Adipocyte (in vitro differentiated cells): ENCODE measurements around the gene CCDC9.

Experiments
- DNase-seq: peaks from one replicate; pipeline ENCODE4 v3.0.0-alpha.2; 2015; ENCODE audit warnings: low read depth
- H3K27me3 ChIP-seq: replicated peaks from 2 replicates; pipeline ENCODE4 v1.7.0; 2013; ENCODE audit warnings: mild to moderate bottlenecking, low read length, moderate library complexity; ENCODE audit not compliant: control insufficient read depth, insufficient read depth
- H3K36me3 ChIP-seq: 2 replicates; pipeline ENCODE4 v1.7.0; 2013; ENCODE audit warnings: low read length, mild to moderate bottlenecking, moderate library complexity; ENCODE audit not compliant: control insufficient read depth, insufficient read depth, severe bottlenecking
- H3K4me1 ChIP-seq: 2 replicates; pipeline ENCODE4 v1.7.0; 2013; ENCODE audit warnings: mild to moderate bottlenecking, low read length, moderate library complexity; ENCODE audit not compliant: control insufficient read depth, insufficient read depth
- H3K4me3 ChIP-seq: 2 replicates; pipeline ENCODE4 v1.7.0; 2013; ENCODE audit warnings: mild to moderate bottlenecking, low read length, moderate library complexity
- H3K9ac ChIP-seq: 2 replicates; pipeline ENCODE4 v1.7.0; 2013; ENCODE audit warnings: mild to moderate bottlenecking, low read length, moderate library complexity
- H3K9me3 ChIP-seq: 2 replicates; pipeline ENCODE4 v1.7.0; 2013; ENCODE audit warnings: mild to moderate bottlenecking, low read length, moderate library complexity; ENCODE audit not compliant: control insufficient read depth

CCDC9 gene

DNA sequence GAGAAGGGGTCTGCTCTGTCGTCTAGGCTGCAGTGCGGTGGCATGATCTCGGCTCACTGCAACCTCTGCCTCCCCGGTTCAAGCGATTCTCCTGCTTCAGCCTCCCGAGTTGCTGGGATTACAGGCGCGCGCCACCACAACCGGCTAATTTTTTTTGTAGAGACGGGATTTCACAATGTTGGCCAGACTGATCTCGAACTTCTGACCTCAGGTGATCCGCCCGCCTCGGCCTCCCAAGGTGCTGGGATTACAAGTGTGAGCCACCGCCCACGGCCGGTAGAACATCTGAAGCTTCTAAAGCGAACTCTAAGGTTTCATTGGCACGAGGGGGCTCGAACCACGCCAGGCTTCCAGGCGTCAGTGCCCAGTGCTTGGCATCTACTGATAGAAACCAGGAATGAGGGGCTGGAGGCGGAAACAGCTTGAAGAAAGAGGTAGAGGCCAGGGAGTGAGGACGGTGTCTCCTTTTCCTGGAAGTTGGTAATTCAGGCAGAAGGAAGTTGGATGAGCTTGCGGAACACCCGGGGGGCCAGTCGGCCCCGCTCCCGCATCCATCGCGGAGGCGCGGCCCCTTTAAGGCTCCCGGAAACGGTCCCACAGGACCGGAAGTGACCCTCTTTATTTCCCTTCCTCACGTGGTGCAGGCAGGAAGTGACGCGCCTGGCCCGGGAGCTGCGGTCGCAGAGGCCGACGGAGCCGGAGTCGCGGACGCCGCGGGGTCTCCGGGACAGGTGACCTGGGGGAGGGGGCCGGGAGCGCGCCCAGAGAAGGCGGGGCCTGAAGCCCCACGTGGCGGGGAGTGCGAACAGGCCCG, at the start of gene CCDC9:
TSS of gene CCDC9 (plus strand) at position 647 of the 814 bp plus-strand sequence. CDS start 1,876 bp downstream, outside the sequence.
- peak within 1 kb of the TSS; percentile 84 for H3K4me3 ChIP-seq
- DNase-seq = peak; percentile 98

DNA sequence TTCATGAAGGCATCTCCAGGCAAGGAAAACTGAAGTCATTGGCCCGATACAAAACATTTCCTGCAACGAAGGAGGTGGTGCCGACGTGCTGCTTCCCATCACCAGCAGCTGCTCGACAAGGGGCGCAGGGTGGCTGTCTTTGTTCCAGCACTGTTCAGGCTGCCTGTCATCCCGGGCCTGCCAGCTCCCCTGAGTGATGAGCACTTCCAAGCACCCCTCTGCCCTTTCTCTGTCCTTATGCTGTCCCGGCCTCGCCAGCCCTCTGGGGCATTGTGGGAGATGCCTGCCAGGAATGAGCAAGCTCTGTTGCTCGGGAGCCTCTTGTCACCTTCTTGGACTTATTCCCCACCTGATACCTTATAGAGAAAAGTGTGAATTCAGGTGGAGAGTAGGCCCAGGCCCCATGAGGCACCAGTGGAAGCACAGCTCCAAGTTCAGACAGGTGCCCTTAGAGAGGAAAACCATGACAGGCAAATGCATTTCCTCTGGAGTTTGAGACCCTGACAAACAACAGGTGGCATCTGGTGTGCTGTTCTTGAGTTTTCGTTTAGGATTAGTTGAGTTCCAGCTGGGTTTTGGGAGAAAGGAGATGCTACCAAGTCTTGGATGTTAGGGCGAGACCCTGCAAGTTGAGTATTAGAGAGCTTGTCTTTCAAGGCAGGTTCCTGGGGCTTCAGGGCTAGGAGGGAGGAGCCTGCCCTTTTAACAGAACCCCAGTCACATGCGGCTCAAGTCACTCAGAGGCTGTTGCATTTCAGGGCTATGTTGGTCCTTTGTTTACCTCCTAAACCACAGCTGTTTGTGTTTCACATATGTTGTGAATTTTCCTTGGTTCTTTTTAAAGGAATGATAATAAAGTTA, 46.8 kb upstream of the CCDC9 start:
- DNase-seq = peak; percentile 43
- Histone ChIP-seq H3K27me3 (no peaks in the 10 kb centered on the region), H3K4me3 (no peak overlapping the region), H3K9ac (no peak overlapping the region), H3K9me3 (no peaks in the 10 kb centered on the region), H3K4me1 (peaks cover 3% of the 10 kb centered on the region), H3K36me3 (peaks cover 45% of the 10 kb centered on the region)

More for the DNA sequence above, at the start of gene CCDC9:
- H3K9me3 ChIP-seq = no peaks in the 10 kb centered on the region
- no peaks in the 10 kb centered on the region for H3K27me3 ChIP-seq
- peaks cover 25% of the 10 kb centered on the region for H3K4me1 ChIP-seq
- H3K9ac ChIP-seq = peak within 1 kb of the TSS; percentile 91
- H3K36me3 ChIP-seq = peaks cover 26% of the 10 kb centered on the region

DNA sequence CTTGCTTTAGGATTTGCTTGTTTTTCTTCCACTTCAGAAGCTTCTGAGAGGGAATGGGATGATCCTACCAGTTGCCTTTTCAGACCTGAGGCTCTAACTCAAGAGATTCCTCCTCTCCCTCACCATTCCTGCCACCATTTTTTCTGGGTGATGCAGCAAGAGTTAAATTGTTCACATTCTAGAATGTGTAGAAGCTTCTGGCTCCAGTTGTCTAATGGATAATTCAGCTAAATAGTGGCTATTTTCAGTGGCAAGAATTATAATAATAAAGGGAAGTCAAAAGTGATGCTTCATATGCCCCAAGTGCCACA, 46.2 kb upstream of the CCDC9 start:
- H3K9me3 ChIP-seq = no peaks in the 10 kb centered on the region
- no peak for DNase-seq
- H3K27me3 ChIP-seq = no peaks in the 10 kb centered on the region
- H3K4me1 ChIP-seq = peaks cover 3% of the 10 kb centered on the region
- H3K9ac ChIP-seq = no peak overlapping the region
- H3K36me3 ChIP-seq = peaks cover 39% of the 10 kb centered on the region
- H3K4me3 ChIP-seq = no peak overlapping the region

DNA sequence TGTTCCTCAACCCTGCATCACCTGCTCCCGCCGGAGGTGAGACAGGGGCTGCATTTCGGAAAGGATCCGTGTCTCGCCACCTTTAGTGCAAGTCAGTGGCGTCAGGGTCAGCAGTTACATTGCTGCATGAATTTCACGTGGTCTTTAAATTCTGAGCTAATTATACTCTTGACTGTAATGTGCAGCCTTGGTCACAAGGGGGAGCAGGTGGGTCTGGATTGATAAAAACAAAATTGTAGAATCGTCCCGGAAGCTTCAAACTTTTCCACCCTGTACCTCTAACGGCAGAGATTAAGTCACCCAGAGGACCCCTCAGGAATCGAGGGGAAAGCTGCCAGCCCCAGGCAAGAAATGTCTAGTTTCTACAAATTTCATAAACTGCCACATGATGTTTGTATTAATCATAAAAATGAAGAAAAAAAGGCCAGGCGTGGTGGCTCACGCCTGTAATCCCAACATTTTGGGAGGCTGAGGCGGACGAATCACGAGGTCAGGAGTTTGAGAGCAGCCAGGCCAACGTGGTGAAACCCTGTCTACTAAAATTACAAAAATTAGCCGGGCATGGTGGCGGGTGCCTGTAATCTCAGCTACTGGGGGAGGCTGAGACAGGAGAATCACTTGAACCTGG, 45.5 kb upstream of the CCDC9 start:
- Histone ChIP-seq H3K36me3 (peaks cover 33% of the 10 kb centered on the region), H3K4me1 (peaks cover 3% of the 10 kb centered on the region), H3K27me3 (no peaks in the 10 kb centered on the region), H3K4me3 (no peak overlapping the region), H3K9ac (peak overlapping the region; percentile 67), H3K9me3 (no peaks in the 10 kb centered on the region)
- DNase-seq = peak; percentile 95

DNA sequence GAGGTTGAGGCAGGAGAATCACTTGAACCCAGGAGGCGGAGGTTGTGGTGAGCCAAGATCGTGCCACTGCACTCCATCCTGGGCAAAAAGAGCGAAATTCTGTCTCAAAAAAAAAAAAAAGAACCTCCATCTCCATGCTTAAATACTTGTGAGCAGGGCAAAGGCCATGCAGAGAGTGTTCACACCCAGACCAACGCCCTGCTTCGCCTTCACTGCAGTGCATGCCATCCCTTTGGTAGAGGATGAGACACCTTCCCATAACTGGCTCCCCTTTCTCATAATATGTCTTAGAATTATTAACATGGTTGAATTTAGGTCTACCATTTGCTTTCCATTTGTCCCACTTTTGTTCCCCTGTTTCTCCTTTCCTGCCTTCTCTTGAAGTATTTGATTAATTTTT, 40.7 kb upstream of the CCDC9 start:
- Histone ChIP-seq H3K27me3 (no peaks in the 10 kb centered on the region), H3K36me3 (peaks cover 12% of the 10 kb centered on the region), H3K9ac (no peak overlapping the region), H3K9me3 (no peaks in the 10 kb centered on the region), H3K4me3 (no peak overlapping the region), H3K4me1 (peaks cover 3% of the 10 kb centered on the region)
- DNase-seq = no peak

DNA sequence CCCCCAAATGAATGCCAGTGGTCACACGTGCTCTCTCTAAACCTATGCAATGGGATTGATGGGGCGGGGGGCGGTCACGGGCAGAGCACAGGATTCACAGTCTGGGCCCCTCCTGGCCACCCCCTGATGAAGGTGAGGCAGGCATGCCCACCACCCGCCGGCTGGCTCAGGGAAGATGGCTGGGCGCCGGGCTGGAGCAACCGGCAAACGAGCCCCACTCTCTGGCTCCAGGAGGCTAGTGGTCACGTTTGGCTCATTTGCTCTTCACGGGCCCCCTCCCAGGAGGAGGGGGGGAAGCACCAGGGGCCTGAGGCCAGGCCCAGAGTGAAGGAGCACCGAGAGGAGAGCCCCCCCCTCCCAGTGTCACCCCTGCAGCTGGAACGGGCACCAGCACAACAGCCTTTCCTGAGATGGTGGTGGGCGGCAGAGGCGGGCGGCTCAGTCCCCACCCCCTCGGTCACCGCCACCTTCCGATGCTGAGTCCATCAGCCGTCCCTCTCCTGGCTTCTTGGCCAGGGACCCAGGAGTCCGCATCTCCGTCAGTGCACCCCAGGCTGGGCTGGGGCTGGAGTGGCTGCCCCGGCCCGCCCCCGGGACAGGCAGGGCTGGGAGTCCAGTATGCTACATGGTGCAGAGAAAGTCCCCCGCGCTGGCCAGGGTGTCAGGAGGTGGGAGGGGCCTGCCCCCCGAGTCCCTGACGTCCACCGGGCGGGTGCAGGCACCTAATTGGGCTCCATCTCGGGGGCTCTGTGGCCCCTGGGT, 35.1 kb upstream of the CCDC9 start:
- Histone ChIP-seq H3K4me3 (no peak overlapping the region), H3K4me1 (peaks cover 4% of the 10 kb centered on the region), H3K36me3 (peaks cover 24% of the 10 kb centered on the region), H3K9me3 (no peaks in the 10 kb centered on the region), H3K27me3 (no peaks in the 10 kb centered on the region), H3K9ac (no peak overlapping the region)
- no peak for DNase-seq

DNA sequence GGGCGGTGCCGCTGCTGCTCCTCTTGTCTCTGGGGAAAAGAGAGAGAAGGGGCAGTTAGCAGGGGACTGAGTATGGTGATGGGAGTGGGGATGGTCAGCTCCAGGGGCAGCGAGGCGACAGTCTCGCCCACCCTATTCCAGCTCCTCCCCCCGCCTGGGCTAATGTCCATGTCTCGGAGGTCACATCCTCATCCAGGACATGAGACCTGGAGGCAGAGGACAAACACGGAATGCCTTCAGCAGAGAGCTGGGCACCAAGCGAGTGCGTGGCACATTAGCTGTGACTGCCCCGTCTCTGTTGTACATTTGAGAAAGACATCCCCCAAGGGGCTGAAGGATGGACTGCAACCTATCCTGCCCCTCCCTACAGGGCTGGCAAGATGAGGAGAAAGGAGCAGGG, 34.4 kb upstream of the CCDC9 start:
- no peak for DNase-seq
- peaks cover 24% of the 10 kb centered on the region for H3K36me3 ChIP-seq
- peaks cover 10% of the 10 kb centered on the region for H3K4me1 ChIP-seq
- H3K4me3 ChIP-seq = no peak overlapping the region
- no peaks in the 10 kb centered on the region for H3K27me3 ChIP-seq
- no peak overlapping the region for H3K9ac ChIP-seq
- no peaks in the 10 kb centered on the region for H3K9me3 ChIP-seq

DNA sequence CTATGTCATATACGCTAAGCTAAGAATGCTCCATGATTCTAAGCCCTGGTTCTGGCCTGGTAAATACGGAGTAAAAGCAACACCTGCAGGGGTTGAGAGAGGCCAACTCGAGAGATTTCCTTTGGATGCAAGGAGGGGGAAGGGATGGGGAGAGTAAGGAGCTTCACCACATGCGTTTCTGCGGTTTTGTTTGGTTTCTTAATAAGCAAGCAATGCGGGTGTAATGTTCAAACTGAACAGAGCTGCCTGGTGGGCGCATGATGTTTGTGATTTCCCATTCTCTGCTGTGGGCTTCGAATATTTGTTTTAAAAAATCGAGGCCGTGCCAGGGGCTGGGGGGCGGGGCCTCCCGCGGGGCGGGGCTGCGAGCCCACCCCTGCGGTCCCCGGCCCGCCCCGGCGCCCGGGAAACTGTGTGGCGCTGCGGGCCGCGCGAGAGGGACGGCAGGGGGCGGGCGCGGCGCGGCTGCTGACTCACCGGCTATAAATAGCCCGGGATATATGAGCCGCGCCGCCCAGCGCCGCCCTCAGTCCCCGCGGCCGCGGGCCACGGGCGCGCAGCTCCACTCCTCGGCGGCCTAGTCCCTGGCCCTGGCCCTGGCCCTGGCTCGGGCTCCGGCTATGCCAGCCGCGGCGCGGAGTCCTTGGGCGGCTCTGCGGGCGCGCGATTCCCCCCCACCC, 30.4 kb upstream of the CCDC9 start:
- Histone ChIP-seq H3K4me3 (peak overlapping the region; percentile 83), H3K9me3 (no peaks in the 10 kb centered on the region)
- peak; percentile 97 for DNase-seq

DNA sequence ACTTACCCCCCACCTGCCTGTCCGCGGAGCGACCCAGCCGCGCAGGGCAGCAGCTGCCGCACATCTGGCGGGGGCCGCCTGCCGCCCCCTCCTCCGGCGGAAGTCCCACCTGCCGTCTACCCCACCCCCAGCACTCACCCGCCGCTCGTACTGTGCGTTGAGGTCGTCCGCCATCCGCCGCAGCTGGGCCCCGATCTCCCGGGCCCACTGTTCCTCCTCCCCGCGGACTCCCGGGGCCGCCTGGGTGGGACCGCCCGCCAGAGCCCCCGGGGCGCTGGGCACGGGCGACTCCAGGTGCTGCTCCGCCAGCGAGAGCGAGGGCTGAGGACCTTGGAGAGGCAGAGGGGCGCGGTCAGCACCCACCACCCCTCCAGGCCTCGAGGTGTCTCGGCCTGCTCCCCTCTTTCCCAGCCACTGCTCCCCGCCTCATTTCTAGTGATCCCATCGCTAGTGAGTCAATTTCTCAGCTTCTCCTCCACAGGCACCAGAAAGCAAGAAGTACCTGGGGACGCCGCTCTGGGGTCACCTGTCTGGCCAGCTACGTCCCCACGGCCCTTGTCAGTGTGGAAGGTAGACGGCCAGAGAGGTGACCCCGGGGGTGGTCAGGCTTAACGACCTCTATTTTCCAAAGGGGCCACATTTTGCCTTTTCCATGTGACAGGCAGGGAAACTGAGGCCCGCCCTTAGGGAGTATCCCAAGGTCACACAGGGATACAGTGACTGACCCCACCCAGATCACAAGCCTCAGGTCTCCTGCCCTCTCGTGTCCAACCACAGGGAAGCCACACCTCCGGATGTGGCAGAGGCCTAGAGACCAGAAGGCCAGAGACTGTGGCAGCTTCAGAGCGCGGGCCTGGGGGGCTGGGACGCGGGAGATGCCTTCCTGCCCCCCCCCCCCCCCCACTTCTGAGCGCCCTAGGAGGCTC, 29.6 kb upstream of the CCDC9 start:
- DNase-seq = peak; percentile 78
- H3K4me1 ChIP-seq = peaks cover 28% of the 10 kb centered on the region
- H3K9ac ChIP-seq = peak overlapping the region; percentile 90

More for the DNA sequence above, 30.4 kb upstream of the CCDC9 start:
- H3K9ac ChIP-seq = peak overlapping the region; percentile 90
- peaks cover 12% of the 10 kb centered on the region for H3K36me3 ChIP-seq
- no peaks in the 10 kb centered on the region for H3K27me3 ChIP-seq
- H3K4me1 ChIP-seq = peaks cover 25% of the 10 kb centered on the region

More for the DNA sequence above, 29.6 kb upstream of the CCDC9 start:
- H3K9me3 ChIP-seq = no peaks in the 10 kb centered on the region
- H3K4me3 ChIP-seq = peak overlapping the region; percentile 83
- H3K36me3 ChIP-seq = peaks cover 6% of the 10 kb centered on the region
- H3K27me3 ChIP-seq = no peaks in the 10 kb centered on the region
